Stomach (tissue), 9 donors: ENCODE data around the gene SAXO2. TPM values are rescaled to one million over a fixed set of nuclear protein-coding genes. Genes with fewer than 3 reads are reported as not detected.
A peak's percentile ranks its signal among the peaks of the same experiment; 100 is the strongest.
"Not testable (repeated sequence)": the region's sequence is repeated elsewhere in the genome, so short reads cannot be mapped to it uniquely, and the experiment has no call there.

ENCODE experiments used
- DNase-seq, 2 donors: peaks; one replicate each; pipeline versions ENCODE4 v3.0.0 to v3.0.0-alpha.2; 2013 to 2019
- H3K27ac ChIP-seq, 5 donors: fragments of 200-600 bp in 4 of 5; sonication (generic) in 4 of 5; one replicate each; pipeline ENCODE4 v1.5.1; 2013 to 2019; ENCODE audit warnings: mild to moderate bottlenecking in 1 of 5, moderate library complexity in 1 of 5
- H3K27me3 ChIP-seq, 3 donors: fragments of 200-600 bp; sonication (generic); one replicate each; pipeline ENCODE4 v1.5.1; 2017 to 2019; ENCODE audit warnings: mixed run types in 1 of 3
- H3K36me3 ChIP-seq, 4 donors: fragments of 200-600 bp; sonication (generic); 1 replicate in 3 of 4; 2 replicates in 1 of 4; pipeline ENCODE4 v1.5.1; 2016 to 2019
- H3K4me1 ChIP-seq, 4 donors: fragments of 200-600 bp; sonication (generic); one replicate each; pipeline ENCODE4 v1.5.1; 2016 to 2019
- H3K4me3 ChIP-seq, 4 donors: fragments of 200-600 bp; sonication (generic) in 3 of 4; one replicate each; pipeline ENCODE4 v1.5.1; 2016 to 2019; ENCODE audit warnings: mild to moderate bottlenecking in 1 of 4
- H3K9me3 ChIP-seq, 4 donors: fragments of 200-600 bp; sonication (generic); one replicate each; pipeline ENCODE4 v1.5.1; 2016 to 2019
- EP300 ChIP-seq: sonication (generic); formaldehyde crosslinking; IDR thresholded peaks from one replicate; pipeline ENCODE4 v1.6.1; 2017; ENCODE audit warnings: antibody characterized with exemption
- POLR2A ChIP-seq, 4 donors: fragments of 450-650 bp; IDR thresholded peaks; one replicate each; pipeline ENCODE4 v1.6.1; 2016; ENCODE audit warnings: antibody characterized with exemption in 4 of 4, control low read depth in 2 of 4, mild to moderate bottlenecking in 1 of 4, moderate library complexity in 1 of 4
- POLR2AphosphoS5 ChIP-seq, 3 donors: sonication (generic); formaldehyde crosslinking; IDR thresholded peaks; one replicate each; pipeline ENCODE4 v1.6.1; 2016; ENCODE audit warnings: antibody characterized with exemption in 3 of 3
- WGBS, 5 donors: extraction: QIAGEN DNeasy Blood & Tissue Kit in 3 of 5; methylation state at CpG; one replicate each; pipeline versions ENCODE4 v1.1.5 to v1.1.7; 2013 to 2018; 5-methylcytosine and 5-hydroxymethylcytosine counted together
- intact Hi-C: fragments of 100-400 bp; cut with DNase I; formaldehyde crosslinking; loops from one replicate; pipeline ENCODE4 v1.15.1; 2023; ENCODE audit warnings: low total_unique reads
- polyA plus RNA-seq, 3 donors: library from polyadenylated mRNA; stranded (reverse); fragments of 200-250 nt; gene quantifications; one replicate each; pipeline ENCODE4 v1.2.3, GENCODE V29; 2013
- total RNA-seq, 5 donors: library from RNA; depleted of rRNA; stranded (reverse); fragments of >200 nt; gene quantifications; one replicate each; pipeline versions ENCODE4 v1.1.0 to v1.2.3, GENCODE V29; 2014 to 2016
- TF ChIP-seq, protein P1 (sequence below), 7 experiments: fragments of 450-650 bp in 4 of 7; fragments of 200-600 bp in 3 of 7; sonication (generic) in 3 of 7; IDR thresholded peaks; one replicate each; pipeline ENCODE4 v1.5.1; 2016 to 2019; ENCODE audit warnings: antibody characterized with exemption in 7 of 7, control low read depth in 2 of 7, mild to moderate bottlenecking in 1 of 7
- donor health status: healthy with polysubstance abuse.
- donor health status: Bipolar disorder and iron deficiency.
- donor health status: healthy.

Gene SAXO2
- total and polyA plus RNA-seq, 8 donors, result 0.14 to 18.7 (median 3.3) TPM; not detected in 2

- no peak overlapping the region for H3K4me3 ChIP-seq
- intact Hi-C loops, result no loop called here
- no peaks in the 10 kb centered on the region for H3K9me3 ChIP-seq
- no peak for DNase-seq
- TF ChIP-seq POLR2AphosphoS5 (IDR thresholded peaks at IDR 0.05), result no peak
- no peak for TF ChIP-seq EP300
- TF ChIP-seq POLR2A (IDR thresholded peaks at IDR 0.05), result no peak
- TF ChIP-seq, protein P1, sequence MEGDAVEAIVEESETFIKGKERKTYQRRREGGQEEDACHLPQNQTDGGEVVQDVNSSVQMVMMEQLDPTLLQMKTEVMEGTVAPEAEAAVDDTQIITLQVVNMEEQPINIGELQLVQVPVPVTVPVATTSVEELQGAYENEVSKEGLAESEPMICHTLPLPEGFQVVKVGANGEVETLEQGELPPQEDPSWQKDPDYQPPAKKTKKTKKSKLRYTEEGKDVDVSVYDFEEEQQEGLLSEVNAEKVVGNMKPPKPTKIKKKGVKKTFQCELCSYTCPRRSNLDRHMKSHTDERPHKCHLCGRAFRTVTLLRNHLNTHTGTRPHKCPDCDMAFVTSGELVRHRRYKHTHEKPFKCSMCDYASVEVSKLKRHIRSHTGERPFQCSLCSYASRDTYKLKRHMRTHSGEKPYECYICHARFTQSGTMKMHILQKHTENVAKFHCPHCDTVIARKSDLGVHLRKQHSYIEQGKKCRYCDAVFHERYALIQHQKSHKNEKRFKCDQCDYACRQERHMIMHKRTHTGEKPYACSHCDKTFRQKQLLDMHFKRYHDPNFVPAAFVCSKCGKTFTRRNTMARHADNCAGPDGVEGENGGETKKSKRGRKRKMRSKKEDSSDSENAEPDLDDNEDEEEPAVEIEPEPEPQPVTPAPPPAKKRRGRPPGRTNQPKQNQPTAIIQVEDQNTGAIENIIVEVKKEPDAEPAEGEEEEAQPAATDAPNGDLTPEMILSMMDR (IDR thresholded peaks at IDR 0.05), result no peak
- WGBS, 5 donors, result 32 to 43% (median 39%) methylated on average over 2 of the region's 2 CpGs
- peaks cover 0 to 6% (median 0%) of the 10 kb centered on the region in 4 donors for H3K4me1 ChIP-seq
- H3K27ac ChIP-seq, result no peak overlapping the region
- peaks cover 10 to 41% (median 36%) of the 10 kb centered on the region in 4 donors for H3K36me3 ChIP-seq
- no peaks in the 10 kb centered on the region for H3K27me3 ChIP-seq
These were observed 31.4 kb upstream of the SAXO2 start for GRCh38 chr15:82231233-82231632.

DNA sequence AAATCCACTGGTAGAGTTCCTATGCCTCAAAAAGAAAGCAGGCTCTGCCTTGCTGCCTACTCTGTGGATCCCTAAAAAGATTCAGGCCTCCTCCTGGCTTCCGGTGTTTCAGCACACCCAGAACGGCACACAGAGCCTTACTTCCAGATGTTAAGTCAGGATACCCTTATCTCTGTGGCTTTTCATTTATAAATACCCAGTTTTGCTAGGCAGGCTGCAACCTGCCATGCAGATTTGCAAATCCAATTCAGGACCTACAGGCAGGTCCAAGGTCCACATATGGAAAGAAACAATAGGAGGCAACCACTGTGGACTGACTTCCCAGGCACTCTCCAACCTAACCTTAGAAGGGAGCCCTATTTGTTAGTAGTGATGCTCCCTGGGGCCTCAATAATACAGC lies 30.8 kb upstream of the SAXO2 start:
- H3K4me1 ChIP-seq, result peaks cover 0 to 6% (median 0%) of the 10 kb centered on the region in 4 donors
- TF ChIP-seq EP300 (no peak), POLR2AphosphoS5 (IDR thresholded peaks at IDR 0.05) (no peak), POLR2A (IDR thresholded peaks at IDR 0.05) (no peak)
- TF ChIP-seq, protein P1 (IDR thresholded peaks at IDR 0.05), result no peak
- no peak overlapping the region for H3K4me3 ChIP-seq
- 35 to 64% (median 53%) methylated on average over 2 of the region's 2 CpGs for WGBS, 5 donors
- H3K27me3 ChIP-seq, result no peaks in the 10 kb centered on the region
- peaks cover 6 to 36% (median 34%) of the 10 kb centered on the region in 4 donors for H3K36me3 ChIP-seq
- DNase-seq, result peak in 1 of 2 donors; percentile 42
- H3K9me3 ChIP-seq, result no peaks in the 10 kb centered on the region
- intact Hi-C loops, result no loop called here
- H3K27ac ChIP-seq, result no peak overlapping the region

DNA sequence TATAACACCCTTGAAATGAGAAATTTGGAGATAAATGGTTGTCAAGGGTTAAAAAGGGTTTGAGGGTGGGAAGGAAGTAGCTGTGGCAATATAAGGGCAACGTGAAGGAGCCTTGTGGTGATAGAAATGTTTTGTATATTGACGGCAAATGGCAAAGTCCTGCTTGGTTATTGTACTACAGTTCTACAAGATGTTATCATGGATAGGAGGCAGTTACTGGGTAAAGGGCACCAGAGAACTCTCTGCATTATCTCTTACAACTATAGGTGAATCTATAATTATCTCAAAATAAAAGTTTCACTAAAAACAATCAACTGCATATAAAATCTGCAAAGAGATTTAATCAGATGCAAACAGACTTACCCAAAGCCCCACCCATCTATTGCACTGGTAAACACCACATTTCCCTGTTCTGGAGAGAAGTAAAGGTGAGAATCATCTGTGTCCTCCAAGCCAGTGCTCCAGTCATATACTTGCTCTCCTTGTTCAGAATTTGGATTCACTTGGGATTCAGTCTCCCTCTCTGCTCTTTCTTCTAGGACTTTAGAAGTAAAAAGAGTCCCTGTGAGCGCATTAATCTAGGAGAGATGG lies 24.6 kb upstream of the SAXO2 start:
- H3K27ac ChIP-seq, H3K4me3 ChIP-seq, H3K27me3 ChIP-seq, H3K9me3 ChIP-seq, DNase-seq, H3K4me1 ChIP-seq, intact Hi-C loops: not testable (repeated sequence)
- H3K36me3 ChIP-seq, result peaks cover 22 to 50% (median 37%) of the 10 kb centered on the region in 4 donors
- WGBS, 5 donors, result 36 to 71% (median 56%) methylated on average over 2 to 3 of the region's 3 CpGs

DNA sequence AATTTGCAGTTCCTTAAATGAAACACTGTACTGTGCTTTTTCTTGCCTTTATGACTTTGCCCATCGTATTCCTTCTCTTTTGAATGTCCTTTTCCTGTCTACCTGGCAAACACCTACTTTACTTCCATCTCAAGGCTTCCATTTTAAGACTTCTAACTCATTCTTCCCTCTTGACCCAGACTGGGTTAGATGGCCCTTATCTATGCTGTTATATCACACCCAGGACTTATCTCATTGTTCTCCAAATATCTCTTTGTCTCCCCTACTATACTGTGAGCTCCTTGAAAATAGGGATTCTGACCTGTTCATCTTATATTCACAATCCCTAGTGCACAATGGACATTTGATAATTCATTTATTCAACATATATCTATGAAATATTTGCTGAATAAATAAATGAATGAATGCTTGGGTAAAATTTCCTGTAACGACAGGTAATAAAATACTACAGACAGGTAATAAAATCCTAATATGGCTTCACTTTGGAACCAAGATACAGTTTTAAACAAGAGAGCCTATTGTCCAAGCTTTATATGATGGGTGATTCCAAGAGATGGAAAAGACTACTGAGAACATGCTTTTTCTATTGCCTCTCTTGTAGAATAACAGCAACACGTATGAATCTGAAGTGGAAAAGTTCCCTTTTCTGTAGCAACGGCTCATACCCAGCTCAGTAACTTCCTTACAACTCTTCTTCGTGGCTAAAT lies 22.8 kb upstream of the SAXO2 start:
- 83 to 97% (median 94%) methylated on average over 5 of the region's 5 CpGs for WGBS, 5 donors
- no peak for DNase-seq
- Histone ChIP-seq H3K27ac (no peak overlapping the region), H3K36me3 (peaks cover 22 to 60% (median 39%) of the 10 kb centered on the region in 4 donors), H3K4me1 (no peaks in the 10 kb centered on the region), H3K9me3 (no peaks in the 10 kb centered on the region), H3K27me3 (no peaks in the 10 kb centered on the region), H3K4me3 (no peak overlapping the region)
- intact Hi-C loops, result no loop called here
- no peak for TF ChIP-seq POLR2AphosphoS5 (IDR thresholded peaks at IDR 0.05)
- no peak for TF ChIP-seq POLR2A (IDR thresholded peaks at IDR 0.05)
- TF ChIP-seq, protein P1 (IDR thresholded peaks at IDR 0.05), result no peak
- no peak for TF ChIP-seq EP300

- H3K27me3 ChIP-seq, H3K9me3 ChIP-seq, H3K27ac ChIP-seq, intact Hi-C loops, H3K4me1 ChIP-seq, H3K4me3 ChIP-seq, DNase-seq: not testable (repeated sequence)
- peaks cover 22 to 67% (median 47%) of the 10 kb centered on the region in 4 donors for H3K36me3 ChIP-seq
- 59 to 90% (median 87%) methylated on average over 1 of the region's 1 CpG for WGBS, 5 donors
These were observed 20.6 kb upstream of the SAXO2 start for GRCh38 chr15:82241836-82242499.

DNA sequence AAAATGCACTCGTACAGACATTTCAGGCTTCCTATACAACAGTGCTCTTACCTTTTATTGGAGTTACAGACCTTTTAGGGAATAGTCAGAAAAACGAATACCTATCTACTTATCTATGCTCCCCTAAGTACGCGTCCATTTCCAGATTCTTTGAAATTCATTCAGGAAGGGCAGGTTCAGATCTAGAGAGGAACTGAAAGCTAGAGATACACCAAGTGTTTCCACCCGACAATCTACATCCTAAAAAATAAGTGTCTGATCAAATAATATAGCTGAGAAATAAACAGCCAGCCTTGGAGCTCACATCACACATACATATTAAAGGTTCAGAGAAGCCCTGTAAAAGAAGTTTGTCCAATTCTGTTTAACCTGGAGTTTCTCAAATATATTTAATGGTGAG lies 19.0 kb upstream of the SAXO2 start:
- H3K36me3 ChIP-seq, result peaks cover 20 to 57% (median 44%) of the 10 kb centered on the region in 4 donors
- 73 to 90% (median 85%) methylated on average over 3 to 4 of the region's 5 CpGs for WGBS, 5 donors
- intact Hi-C loops, result not testable (repeated sequence)

GRCh38 chr15:82245956-82246355 lies 16.7 kb upstream of the SAXO2 start:
- intact Hi-C loops, H3K27ac ChIP-seq, H3K9me3 ChIP-seq, H3K4me3 ChIP-seq, H3K27me3 ChIP-seq, DNase-seq, H3K4me1 ChIP-seq: not testable (repeated sequence)
- WGBS, 5 donors, result 84 to 98% (median 92%) methylated on average over 5 of the region's 5 CpGs
- peaks cover 0 to 44% (median 26%) of the 10 kb centered on the region in 4 donors for H3K36me3 ChIP-seq

More for the DNA sequence above, 19.0 kb upstream of the SAXO2 start:
- not testable (repeated sequence) for H3K4me1 ChIP-seq, H3K27ac ChIP-seq, DNase-seq, H3K4me3 ChIP-seq, H3K9me3 ChIP-seq, H3K27me3 ChIP-seq

GRCh38 chr15:82248261-82248660 lies 14.4 kb upstream of the SAXO2 start:
- intact Hi-C loops, H3K4me1 ChIP-seq, DNase-seq, H3K27ac ChIP-seq, H3K27me3 ChIP-seq, H3K4me3 ChIP-seq, H3K9me3 ChIP-seq: not testable (repeated sequence)
- peaks cover 0 to 58% (median 41%) of the 10 kb centered on the region in 4 donors for H3K36me3 ChIP-seq
- WGBS, 5 donors, result 75 to 92% (median 89%) methylated on average over 3 of the region's 3 CpGs
